Loucy (cell line): ENCODE results near the gene ADARB1.

ENCODE experiments used
- H2AFZ ChIP-seq: fragments of 200-600 bp; sonication (generic); 2 replicates; pipeline ENCODE4 v1.6.0; 2016; ENCODE audit warnings: antibody characterized with exemption, mild to moderate bottlenecking, low read length, moderate library complexity
- H3F3A ChIP-seq: fragments of 200-600 bp; 2 replicates; pipeline ENCODE4 v1.6.0; 2016; ENCODE audit warnings: antibody characterized with exemption, low read depth, mild to moderate bottlenecking
- H3K27me3 ChIP-seq: fragments of 200-600 bp; sonication (generic); 2 replicates; pipeline ENCODE4 v1.6.1; 2014; ENCODE audit warnings: low read length, mild to moderate bottlenecking; ENCODE audit not compliant: insufficient read depth, poor library complexity, severe bottlenecking
- H3K36me3 ChIP-seq: fragments of 200-600 bp; sonication (generic); 2 replicates; pipeline ENCODE4 v1.6.1; 2016; ENCODE audit warnings: low read length; ENCODE audit not compliant: insufficient read depth
- H3K4me1 ChIP-seq: fragments of 200-600 bp; sonication (generic); 2 replicates; pipeline ENCODE4 v1.5.1; 2014; ENCODE audit warnings: low read length, mild to moderate bottlenecking; ENCODE audit not compliant: insufficient read depth, poor library complexity, severe bottlenecking
- H3K4me2 ChIP-seq: fragments of 200-600 bp; sonication (generic); 2 replicates; pipeline ENCODE4 v1.6.0; 2014; ENCODE audit warnings: antibody characterized with exemption, low read length, low read depth, mild to moderate bottlenecking; ENCODE audit not compliant: poor library complexity, severe bottlenecking
- H3K4me3 ChIP-seq: fragments of 200-600 bp; sonication (generic); 2 replicates; pipeline ENCODE4 v1.5.1; 2014; ENCODE audit warnings: low read length, mild to moderate bottlenecking, mixed read lengths; ENCODE audit not compliant: poor library complexity, severe bottlenecking
- H3K79me2 ChIP-seq: fragments of 200-600 bp; sonication (generic); 2 replicates; pipeline ENCODE4 v1.6.1; 2014; ENCODE audit warnings: low read length; ENCODE audit not compliant: insufficient read depth
- H3K9ac ChIP-seq: fragments of 200-600 bp; sonication (generic); 2 replicates; pipeline ENCODE4 v1.6.0; 2014; ENCODE audit warnings: mild to moderate bottlenecking, low read depth, low read length, moderate library complexity; ENCODE audit not compliant: poor library complexity, severe bottlenecking
- H3K9me2 ChIP-seq: fragments of 200-600 bp; sonication (generic); replicated peaks from 2 replicates; pipeline ENCODE4 v1.6.1; 2016; ENCODE audit warnings: low read depth, low read length, mixed read lengths
- H3K9me3 ChIP-seq: fragments of 200-600 bp; sonication (generic); 2 replicates; pipeline ENCODE4 v1.6.1; 2014; ENCODE audit warnings: mild to moderate bottlenecking, antibody characterized with exemption, low read length, low read depth; ENCODE audit not compliant: insufficient read depth
- H4K20me1 ChIP-seq: fragments of 200-600 bp; sonication (generic); 2 replicates; pipeline ENCODE4 v1.6.0; 2014; ENCODE audit warnings: antibody characterized with exemption, low read length, mild to moderate bottlenecking; ENCODE audit not compliant: insufficient read depth, poor library complexity, severe bottlenecking
- CTCF ChIP-seq: fragments of 200-600 bp; sonication (generic); conservative IDR thresholded peaks from 2 replicates; pipeline ENCODE4 v1.5.1; 2014; ENCODE audit warnings: mild to moderate bottlenecking, antibody characterized with exemption, low read length
- EZH2phosphoT487 ChIP-seq: fragments of 200-600 bp; IDR thresholded peaks from 2 replicates; pipeline ENCODE4 v1.6.1; 2018; ENCODE audit warnings: antibody characterized with exemption, mild to moderate bottlenecking, moderate library complexity, borderline replicate concordance

ADARB1 gene

GRCh38 chr21:45264146-45264911 lies 189.9 kb downstream of the ADARB1 start:
- Histone ChIP-seq H2AFZ (no peak overlapping the region), H3K4me2 (no peak overlapping the region), H3F3A (no peaks in the 10 kb centered on the region), H3K36me3 (peaks cover 31% of the 10 kb centered on the region; the same call in 1 of the 2 replicates), H3K4me1 (no peaks in the 10 kb centered on the region), H3K9me3 (no peaks in the 10 kb centered on the region), H3K9me2 (no peaks in the 10 kb centered on the region), H3K27me3 (no peaks in the 10 kb centered on the region), H4K20me1 (no peaks in the 10 kb centered on the region), H3K79me2 (no peaks in the 10 kb centered on the region), H3K4me3 (no peak overlapping the region), H3K9ac (no peak overlapping the region)
- TF ChIP-seq EZH2phosphoT487 (no peak), CTCF (no peak)

GRCh38 chr21:45264912-45265515 lies 190.6 kb downstream of the ADARB1 start:
- H2AFZ ChIP-seq, result no peak overlapping the region

GRCh38 chr21:45265721-45266517 lies 191.5 kb downstream of the ADARB1 start:
- Histone ChIP-seq H2AFZ (no peak overlapping the region), H3K9ac (no peak overlapping the region), H3K4me2 (no peak overlapping the region), H3K9me2 (no peaks in the 10 kb centered on the region), H4K20me1 (no peaks in the 10 kb centered on the region), H3K27me3 (no peaks in the 10 kb centered on the region), H3K4me3 (no peak overlapping the region), H3K4me1 (no peaks in the 10 kb centered on the region), H3F3A (no peaks in the 10 kb centered on the region), H3K36me3 (peaks cover 42% of the 10 kb centered on the region; the same call in 1 of the 2 replicates), H3K79me2 (no peaks in the 10 kb centered on the region), H3K9me3 (no peaks in the 10 kb centered on the region)
- TF ChIP-seq EZH2phosphoT487 (no peak), CTCF (no peak)

More at GRCh38 chr21:45264912-45265515, 190.6 kb downstream of the ADARB1 start:
- no peak overlapping the region for H3K4me3 ChIP-seq
- H3K9me2 ChIP-seq, result no peaks in the 10 kb centered on the region
- H3F3A ChIP-seq, result no peaks in the 10 kb centered on the region
- no peaks in the 10 kb centered on the region for H4K20me1 ChIP-seq
- no peaks in the 10 kb centered on the region for H3K79me2 ChIP-seq
- no peaks in the 10 kb centered on the region for H3K9me3 ChIP-seq
- H3K36me3 ChIP-seq, result peaks cover 35% of the 10 kb centered on the region; the same call in 1 of the 2 replicates
- H3K4me1 ChIP-seq, result no peaks in the 10 kb centered on the region
- H3K27me3 ChIP-seq, result no peaks in the 10 kb centered on the region
- no peak overlapping the region for H3K9ac ChIP-seq
- H3K4me2 ChIP-seq, result no peak overlapping the region
- no peak for TF ChIP-seq EZH2phosphoT487
- TF ChIP-seq CTCF, result no peak
